HL-60 (cell line): ENCODE measurements around the gene EFHC2.
A peak's percentile ranks its signal among the peaks of the same experiment; 100 is the strongest.

Experiments
- DNase-seq, 2 experiments: peaks; one replicate each; pipeline ENCODE4 v3.0.0-alpha.2; 2010 to 2020; ENCODE audit warnings: low read depth in 1 of 2, low spot score in 1 of 2
- H3K27ac ChIP-seq: fragments of 250-450 bp; sonication (Bioruptor Pico); replicated peaks from 2 replicates; pipeline ENCODE4 v1.5.1; 2020; ENCODE audit warnings: mild to moderate bottlenecking, moderate library complexity
- H3K27me3 ChIP-seq: fragments of 250-450 bp; sonication (Bioruptor Pico); 2 replicates; pipeline ENCODE4 v1.5.1; 2021; ENCODE audit warnings: mild to moderate bottlenecking, moderate library complexity; ENCODE audit not compliant: insufficient read depth, poor library complexity, severe bottlenecking
- H3K4me3 ChIP-seq: replicated peaks from 2 replicates; pipeline ENCODE4 v1.5.1; 2011; ENCODE audit warnings: mild to moderate bottlenecking, control low read depth, low read length; ENCODE audit not compliant: insufficient read depth
- CTCF ChIP-seq: IDR thresholded peaks from one replicate; pipeline ENCODE4 v1.5.1; 2011; ENCODE audit warnings: low read length, control low read depth, inconsistent platforms; ENCODE audit not compliant: insufficient read depth
- GABPA ChIP-seq: IDR thresholded peaks from 2 replicates; pipeline ENCODE4 v1.6.1; 2012; ENCODE audit warnings: low read depth
- POLR2AphosphoS5 ChIP-seq: IDR thresholded peaks from 2 replicates; pipeline ENCODE4 v1.6.1; 2012; ENCODE audit warnings: low read depth
- REST ChIP-seq: IDR thresholded peaks from 2 replicates; pipeline ENCODE4 v1.6.1; 2012; ENCODE audit warnings: low read depth; ENCODE audit not compliant: insufficient replicate concordance
- SPI1 ChIP-seq: IDR thresholded peaks from 2 replicates; pipeline ENCODE4 v1.6.1; 2012; ENCODE audit warnings: low read depth, mild to moderate bottlenecking, borderline replicate concordance

Gene EFHC2

GRCh38 chrX:44152852-44153251 is 190.6 kb downstream of the EFHC2 start:
- Histone ChIP-seq H3K27me3 (no peaks in the 10 kb centered on the region), H3K4me3 (no peak overlapping the region), H3K27ac (no peak overlapping the region)
- no peak for TF ChIP-seq CTCF
- peak in 1 of 2 experiments; percentile 15 for DNase-seq

- Histone ChIP-seq H3K4me3 (no peak overlapping the region), H3K27ac (no peak overlapping the region), H3K27me3 (no peaks in the 10 kb centered on the region)
- TF ChIP-seq POLR2AphosphoS5: no peak
- TF ChIP-seq REST: no peak
- no peak for TF ChIP-seq GABPA
- TF ChIP-seq SPI1: no peak
- TF ChIP-seq CTCF: no peak
- no peak for DNase-seq
Observed at GRCh38 chrX:44147130-44147529, 196.3 kb downstream of the EFHC2 start.

GRCh38 chrX:44144177-44144945 is 199.1 kb downstream of the EFHC2 start:
- no peak overlapping the region for H3K4me3 ChIP-seq
- no peak for DNase-seq
- TF ChIP-seq GABPA: no peak
- no peak for TF ChIP-seq POLR2AphosphoS5
- TF ChIP-seq SPI1: no peak
- TF ChIP-seq CTCF: no peak
- no peak for TF ChIP-seq REST
- H3K27ac ChIP-seq: no peak overlapping the region
- no peaks in the 10 kb centered on the region for H3K27me3 ChIP-seq

- H3K4me3 ChIP-seq: no peak overlapping the region
- no peak for DNase-seq
- TF ChIP-seq GABPA (no peak), SPI1 (no peak), REST (no peak), CTCF (no peak), POLR2AphosphoS5 (no peak)
- no peaks in the 10 kb centered on the region for H3K27me3 ChIP-seq
- no peak overlapping the region for H3K27ac ChIP-seq
Observed at GRCh38 chrX:44143061-44143602, 200.3 kb downstream of the EFHC2 start.
